Esophagus muscularis mucosa (tissue), 4 donors: ENCODE results near the gene CHAT. TPM values are rescaled to one million over a fixed set of nuclear protein-coding genes. Genes with fewer than 3 reads are reported as not detected.

Experiments used
- DNase-seq: peaks from one replicate; pipeline ENCODE4 v3.0.0-alpha.2; 2017; ENCODE audit errors: extremely low spot score
- H3K27ac ChIP-seq, 4 donors: fragments of 200-600 bp; sonication (generic); replicated peaks in 1 of 4; 1 replicate in 3 of 4; 2 replicates in 1 of 4; pipeline ENCODE4 v1.5.1; 2016 to 2019; ENCODE audit warnings: mild to moderate bottlenecking in 1 of 4
- H3K27me3 ChIP-seq, 4 donors: fragments of 200-600 bp; sonication (generic); one replicate each; pipeline versions ENCODE4 v1.5.1 to v1.6.0; 2016 to 2019
- H3K36me3 ChIP-seq, 4 donors: fragments of 200-600 bp; sonication (generic); one replicate each; pipeline ENCODE4 v1.5.1; 2016 to 2019
- H3K4me1 ChIP-seq, 4 donors: fragments of 200-600 bp; sonication (generic); one replicate each; pipeline ENCODE4 v1.5.1; 2016 to 2019
- H3K4me3 ChIP-seq, 4 donors: fragments of 200-600 bp; sonication (generic); 1 replicate in 2 of 4; 2 replicates in 2 of 4; pipeline ENCODE4 v1.5.1; 2016 to 2019; ENCODE audit warnings: mild to moderate bottlenecking in 4 of 4, moderate library complexity in 1 of 4
- H3K9me3 ChIP-seq, 4 donors: fragments of 200-600 bp; sonication (generic); 1 replicate in 3 of 4; 2 replicates in 1 of 4; pipeline ENCODE4 v1.5.1; 2016 to 2019
- EP300 ChIP-seq: sonication (generic); formaldehyde crosslinking; IDR thresholded peaks from one replicate; pipeline ENCODE4 v1.6.1; 2017; ENCODE audit warnings: antibody characterized with exemption
- POLR2A ChIP-seq: fragments of 450-650 bp; IDR thresholded peaks from one replicate; pipeline ENCODE4 v1.6.1; 2017; ENCODE audit warnings: antibody characterized with exemption, moderate library complexity, mild to moderate bottlenecking, low read depth
- POLR2AphosphoS5 ChIP-seq, 2 donors: sonication (generic); formaldehyde crosslinking; IDR thresholded peaks; one replicate each; pipeline ENCODE4 v1.6.1; 2017; ENCODE audit warnings: antibody characterized with exemption in 2 of 2
- WGBS: methylation state at CpG from one replicate; pipeline ENCODE4 v1.1.5; 2018; 5-methylcytosine and 5-hydroxymethylcytosine counted together
- intact Hi-C: fragments of 100-400 bp; cut with DNase I; formaldehyde crosslinking; loops from one replicate; pipeline ENCODE4 v1.15.1; 2023
- total RNA-seq, 4 donors: library from RNA; depleted of rRNA; stranded (reverse); fragments of >200 nt; gene quantifications; one replicate each; pipeline versions ENCODE4 v1.1.0 to v1.2.1, GENCODE V29; 2016
- TF ChIP-seq, protein P1 (sequence below), 3 experiments: fragments of 200-600 bp in 2 of 3; fragments of 450-650 bp in 1 of 3; sonication (generic) in 2 of 3; IDR thresholded peaks; one replicate each; pipeline ENCODE4 v1.5.1; 2017 to 2019; ENCODE audit warnings: antibody characterized with exemption in 3 of 3, mild to moderate bottlenecking in 2 of 3, moderate library complexity in 1 of 3

Gene CHAT
- total RNA-seq, 4 donors from 2014 or later = 0.17 TPM; not detected in 3

GRCh38 chr10:49600046-49600445 lies 13.8 kb upstream of the CHAT start:
- no peaks in the 10 kb centered on the region for H3K36me3 ChIP-seq
- intact Hi-C loops = no loop called here
- DNase-seq = peak; percentile 72
- TF ChIP-seq POLR2A (no peak), EP300 (no peak), POLR2AphosphoS5 (IDR thresholded peaks at IDR 0.05) (no peak)
- TF ChIP-seq, protein P1, sequence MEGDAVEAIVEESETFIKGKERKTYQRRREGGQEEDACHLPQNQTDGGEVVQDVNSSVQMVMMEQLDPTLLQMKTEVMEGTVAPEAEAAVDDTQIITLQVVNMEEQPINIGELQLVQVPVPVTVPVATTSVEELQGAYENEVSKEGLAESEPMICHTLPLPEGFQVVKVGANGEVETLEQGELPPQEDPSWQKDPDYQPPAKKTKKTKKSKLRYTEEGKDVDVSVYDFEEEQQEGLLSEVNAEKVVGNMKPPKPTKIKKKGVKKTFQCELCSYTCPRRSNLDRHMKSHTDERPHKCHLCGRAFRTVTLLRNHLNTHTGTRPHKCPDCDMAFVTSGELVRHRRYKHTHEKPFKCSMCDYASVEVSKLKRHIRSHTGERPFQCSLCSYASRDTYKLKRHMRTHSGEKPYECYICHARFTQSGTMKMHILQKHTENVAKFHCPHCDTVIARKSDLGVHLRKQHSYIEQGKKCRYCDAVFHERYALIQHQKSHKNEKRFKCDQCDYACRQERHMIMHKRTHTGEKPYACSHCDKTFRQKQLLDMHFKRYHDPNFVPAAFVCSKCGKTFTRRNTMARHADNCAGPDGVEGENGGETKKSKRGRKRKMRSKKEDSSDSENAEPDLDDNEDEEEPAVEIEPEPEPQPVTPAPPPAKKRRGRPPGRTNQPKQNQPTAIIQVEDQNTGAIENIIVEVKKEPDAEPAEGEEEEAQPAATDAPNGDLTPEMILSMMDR (IDR thresholded peaks at IDR 0.05) = no peak
- H3K4me3 ChIP-seq = no peak overlapping the region
- H3K9me3 ChIP-seq = no peaks in the 10 kb centered on the region
- no peak overlapping the region for H3K27ac ChIP-seq
- H3K27me3 ChIP-seq = peaks cover 0 to 62% (median 0%) of the 10 kb centered on the region in 4 donors
- whole genome bisulfite sequencing = 86% methylated on average over 7 of the region's 8 CpGs
- H3K4me1 ChIP-seq = no peaks in the 10 kb centered on the region

DNA sequence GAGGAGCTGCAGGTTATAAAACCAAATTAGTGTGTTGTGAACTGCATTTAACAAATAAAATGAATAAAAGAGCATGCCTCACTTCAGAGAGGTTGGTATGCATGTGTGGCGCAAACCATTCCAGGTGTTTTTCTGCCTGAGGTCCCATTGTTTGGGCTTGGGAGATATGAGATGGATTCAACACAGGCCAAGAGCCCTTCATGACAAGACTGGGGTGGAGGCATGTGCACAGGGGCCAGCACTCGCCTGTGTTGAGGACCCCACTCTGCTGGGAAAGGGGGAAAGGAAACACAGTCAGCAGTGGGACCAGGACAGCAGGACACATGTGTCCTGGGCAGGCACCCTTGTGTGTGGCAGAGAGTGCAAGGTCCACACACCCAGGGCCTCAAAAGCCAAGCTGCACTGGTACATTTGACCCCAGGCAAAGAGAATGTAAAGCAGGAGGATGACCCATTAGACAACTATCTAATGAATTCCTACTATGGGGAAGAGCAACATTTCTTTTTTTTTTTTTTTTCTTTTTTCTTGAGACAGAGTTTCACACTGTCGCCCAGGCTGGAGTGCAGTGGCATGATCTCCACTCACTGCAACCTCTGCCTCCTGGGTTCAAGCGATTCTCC lies 12.9 kb upstream of the CHAT start:
- H3K27me3 ChIP-seq = peaks cover 0 to 70% (median 0%) of the 10 kb centered on the region in 4 donors
- peak; percentile 57 for DNase-seq
- intact Hi-C loops = no loop called here
- no peaks in the 10 kb centered on the region for H3K9me3 ChIP-seq
- H3K27ac ChIP-seq = no peak overlapping the region
- no peaks in the 10 kb centered on the region for H3K4me1 ChIP-seq
- no peaks in the 10 kb centered on the region for H3K36me3 ChIP-seq
- no peak overlapping the region for H3K4me3 ChIP-seq
- WGBS = 90% methylated on average over 4 of the region's 4 CpGs
- no peak for TF ChIP-seq POLR2AphosphoS5 (IDR thresholded peaks at IDR 0.05)
- TF ChIP-seq POLR2A = no peak
- no peak for TF ChIP-seq EP300
- TF ChIP-seq, protein P1 (IDR thresholded peaks at IDR 0.05) = no peak

GRCh38 chr10:49601857-49602256 lies 12.0 kb upstream of the CHAT start:
- Histone ChIP-seq H3K4me1 (peaks cover 0 to 1% (median 0%) of the 10 kb centered on the region in 4 donors), H3K4me3 (no peak overlapping the region), H3K9me3 (no peaks in the 10 kb centered on the region), H3K27ac (no peak overlapping the region), H3K36me3 (no peaks in the 10 kb centered on the region), H3K27me3 (peaks cover 0 to 80% (median 2%) of the 10 kb centered on the region in 4 donors)
- TF ChIP-seq, protein P1 (IDR thresholded peaks at IDR 0.05) = no peak
- TF ChIP-seq POLR2AphosphoS5 (IDR thresholded peaks at IDR 0.05) (no peak), POLR2A (no peak), EP300 (no peak)
- 59% methylated on average over 7 of the region's 7 CpGs for WGBS
- intact Hi-C loops = no loop called here
- peak; percentile 64 for DNase-seq

- no peak for TF ChIP-seq POLR2AphosphoS5 (IDR thresholded peaks at IDR 0.05)
- no peak for TF ChIP-seq EP300
- no peak for TF ChIP-seq POLR2A
- H3K9me3 ChIP-seq = no peaks in the 10 kb centered on the region
- peaks cover 0 to 5% (median 2%) of the 10 kb centered on the region in 4 donors for H3K4me1 ChIP-seq
- H3K36me3 ChIP-seq = no peaks in the 10 kb centered on the region
- intact Hi-C loops = no loop called here
- peak; percentile 64 for DNase-seq
- H3K27ac ChIP-seq = no peak overlapping the region
- WGBS = 52% methylated on average over 2 of the region's 2 CpGs
- no peak overlapping the region for H3K4me3 ChIP-seq
- peaks cover 0 to 84% (median 5%) of the 10 kb centered on the region in 4 donors for H3K27me3 ChIP-seq
Measured at GRCh38 chr10:49602380-49603023, 11.3 kb upstream of the CHAT start.

DNA sequence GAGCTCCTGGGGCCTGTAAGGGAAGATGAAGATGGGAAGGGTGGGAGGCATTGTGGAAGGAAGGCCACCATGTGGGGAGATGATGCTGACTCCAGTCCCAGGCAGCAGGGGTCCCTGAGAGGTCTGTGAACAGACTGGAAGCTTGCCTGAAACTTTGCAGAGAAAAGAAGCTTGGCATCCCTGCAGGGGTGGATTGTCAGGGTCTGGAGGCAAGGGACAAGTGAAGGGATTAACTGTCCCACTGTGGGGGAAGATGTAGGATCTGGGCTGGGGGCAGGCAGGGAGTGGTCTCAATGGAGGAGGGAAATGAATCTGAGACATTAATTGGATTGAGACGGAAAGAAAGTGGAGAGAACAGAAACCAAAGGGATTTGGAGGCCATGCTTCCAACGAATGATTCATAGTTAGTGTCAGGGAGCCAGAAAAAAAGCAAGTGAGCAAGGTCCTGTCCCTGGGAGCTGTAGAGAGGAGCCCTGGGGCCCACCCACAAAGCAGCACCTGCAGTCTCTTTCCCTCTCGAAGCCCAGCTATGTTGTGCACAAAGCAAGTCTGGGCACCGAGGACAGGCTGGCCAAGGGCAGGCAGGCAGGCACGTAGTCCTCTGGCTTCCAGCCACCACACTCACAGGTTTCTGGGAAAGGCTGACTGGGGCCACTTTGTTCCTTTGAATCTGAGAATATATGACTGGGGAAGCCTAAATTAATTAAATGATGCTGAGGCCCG lies 8.5 kb upstream of the CHAT start:
- TF ChIP-seq, protein P1 (IDR thresholded peaks at IDR 0.05) = no peak
- TF ChIP-seq EP300 (no peak), POLR2AphosphoS5 (IDR thresholded peaks at IDR 0.05) (no peak), POLR2A (no peak)
- no peaks in the 10 kb centered on the region for H3K9me3 ChIP-seq
- H3K4me3 ChIP-seq = no peak overlapping the region
- no peak overlapping the region for H3K27ac ChIP-seq
- H3K27me3 ChIP-seq = peaks cover 0 to 93% (median 28%) of the 10 kb centered on the region in 4 donors
- H3K36me3 ChIP-seq = no peaks in the 10 kb centered on the region
- peaks cover 5 to 22% (median 16%) of the 10 kb centered on the region in 4 donors for H3K4me1 ChIP-seq
- intact Hi-C loops = no loop called here
- WGBS = 71% methylated on average over 6 of the region's 6 CpGs
- DNase-seq = no peak
